ENCODE measurements around the gene PCK2.
"Not testable (repeated sequence)": the region's sequence is repeated elsewhere in the genome, so short reads cannot be mapped to it uniquely, and the experiment has no call there.

PCK2 gene

DNA sequence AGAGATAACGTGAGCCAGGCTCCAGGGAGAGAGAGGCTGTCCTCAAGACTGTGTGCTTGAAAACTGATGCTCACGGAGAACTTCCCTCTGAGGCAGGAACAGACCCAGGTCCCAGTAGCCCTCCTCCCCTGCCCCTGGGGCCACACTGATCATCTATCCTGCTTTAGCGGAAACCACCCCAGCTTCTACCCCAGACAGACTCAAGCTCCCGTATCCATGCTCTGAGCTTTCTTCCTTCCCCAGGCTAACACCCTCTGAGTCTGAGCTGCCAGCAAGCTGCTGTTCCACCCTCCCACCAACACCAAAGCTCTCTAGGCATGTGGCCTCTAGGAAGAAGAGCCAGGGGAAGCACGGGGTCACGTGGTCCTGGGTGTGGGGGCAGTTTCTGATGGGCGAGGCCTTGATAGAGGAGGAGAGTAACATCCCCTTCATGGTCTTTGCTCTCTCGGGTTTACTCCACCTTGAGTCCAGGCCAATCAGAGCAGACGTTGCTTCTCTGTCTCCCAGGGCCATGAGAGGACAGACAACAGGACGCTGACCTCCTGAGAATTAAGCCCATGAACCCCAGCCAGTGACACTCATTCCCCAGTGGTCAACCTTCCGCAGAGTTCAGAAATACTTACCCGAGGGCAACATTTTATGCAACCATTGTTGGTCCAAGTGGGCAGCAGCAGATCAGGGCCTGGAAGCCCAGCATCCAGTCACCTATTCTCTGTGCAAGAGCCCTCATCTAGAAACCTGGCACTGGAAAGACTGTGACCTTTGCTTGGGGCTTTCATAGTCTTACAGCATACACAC is 1.4 kb downstream of the PCK2 start:
- peak; percentile 56 for DNase-seq (ENCODE audit: low spot score)

DNA sequence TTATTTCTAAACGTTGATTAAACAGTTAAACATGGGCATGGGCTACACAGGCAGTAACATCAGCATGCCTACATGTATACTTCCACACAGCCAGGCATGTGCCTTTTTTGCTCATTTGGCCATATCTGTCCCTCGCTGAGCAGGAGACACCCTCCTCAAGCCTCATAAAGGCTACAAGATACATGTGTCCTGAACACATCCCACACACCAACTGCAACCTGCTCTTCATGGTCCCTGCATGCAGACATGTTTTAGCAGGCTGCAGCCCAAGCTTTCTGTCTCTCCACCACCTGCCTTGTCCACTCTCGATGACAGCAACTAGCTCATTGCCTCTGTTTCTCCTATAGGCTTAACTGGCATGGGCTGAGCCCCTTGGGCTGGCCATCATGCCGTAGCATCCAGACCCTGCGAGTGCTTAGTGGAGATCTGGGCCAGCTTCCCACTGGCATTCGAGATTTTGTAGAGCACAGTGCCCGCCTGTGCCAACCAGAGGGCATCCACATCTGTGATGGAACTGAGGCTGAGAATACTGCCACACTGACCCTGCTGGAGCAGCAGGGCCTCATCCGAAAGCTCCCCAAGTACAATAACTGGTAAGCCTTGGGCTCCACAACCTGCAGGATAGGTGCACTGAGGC is 2.6 kb downstream of the PCK2 start:
- DNase-seq (ENCODE audit: low spot score), result no peak

DNA sequence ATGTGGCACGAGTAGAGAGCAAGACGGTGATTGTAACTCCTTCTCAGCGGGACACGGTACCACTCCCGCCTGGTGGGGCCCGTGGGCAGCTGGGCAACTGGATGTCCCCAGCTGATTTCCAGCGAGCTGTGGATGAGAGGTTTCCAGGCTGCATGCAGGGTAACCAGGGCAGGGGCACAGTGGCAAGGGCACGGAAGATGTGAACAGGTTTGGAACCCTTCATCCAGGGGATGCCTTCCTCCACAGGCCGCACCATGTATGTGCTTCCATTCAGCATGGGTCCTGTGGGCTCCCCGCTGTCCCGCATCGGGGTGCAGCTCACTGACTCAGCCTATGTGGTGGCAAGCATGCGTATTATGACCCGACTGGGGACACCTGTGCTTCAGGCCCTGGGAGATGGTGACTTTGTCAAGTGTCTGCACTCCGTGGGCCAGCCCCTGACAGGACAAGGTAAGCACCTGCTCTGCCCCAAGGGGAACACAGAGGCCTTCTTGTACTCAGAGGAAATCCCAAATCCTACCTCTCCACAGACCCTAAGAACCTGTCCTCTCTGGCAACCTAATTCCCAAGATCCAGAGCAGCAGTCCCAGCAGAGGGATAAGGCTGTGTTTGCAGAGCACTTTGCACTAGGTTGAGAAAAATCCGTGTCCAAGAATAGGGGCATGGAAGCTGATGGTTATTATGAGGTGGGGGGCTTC is 4.3 kb downstream of the PCK2 start:
- no peak for DNase-seq (ENCODE audit: low spot score)

DNA sequence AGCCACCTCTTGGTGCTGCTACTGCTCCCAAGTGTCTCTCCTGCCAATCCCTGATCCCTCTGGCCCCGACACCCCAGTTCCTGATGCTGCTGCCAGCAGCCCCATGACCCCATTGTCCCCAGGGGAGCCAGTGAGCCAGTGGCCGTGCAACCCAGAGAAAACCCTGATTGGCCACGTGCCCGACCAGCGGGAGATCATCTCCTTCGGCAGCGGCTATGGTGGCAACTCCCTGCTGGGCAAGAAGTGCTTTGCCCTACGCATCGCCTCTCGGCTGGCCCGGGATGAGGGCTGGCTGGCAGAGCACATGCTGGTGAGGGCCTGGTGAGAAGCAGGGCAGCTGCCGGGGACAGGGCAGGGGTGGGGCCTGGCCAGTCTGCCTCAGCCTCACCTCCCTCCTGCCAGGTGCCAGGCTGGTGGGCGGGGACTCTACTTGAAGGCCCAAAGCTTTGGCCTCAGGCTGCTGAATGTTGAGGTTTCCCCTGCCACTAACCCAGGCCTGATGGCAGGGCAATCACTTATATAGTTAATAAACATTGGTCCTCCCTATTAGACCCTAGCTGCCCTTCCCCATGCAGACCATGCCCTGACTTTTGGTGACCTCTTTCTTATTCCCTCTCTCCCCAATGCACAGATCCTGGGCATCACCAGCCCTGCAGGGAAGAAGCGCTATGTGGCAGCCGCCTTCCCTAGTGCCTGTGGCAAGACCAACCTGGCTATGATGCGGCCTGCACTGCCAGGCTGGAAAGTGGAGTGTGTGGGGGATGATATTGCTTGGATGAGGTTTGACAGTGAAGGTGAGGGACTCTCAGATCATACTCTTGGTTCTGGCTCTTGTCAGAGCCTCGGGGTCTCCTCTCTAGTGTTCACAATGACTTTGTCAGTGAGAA is 5.1 kb downstream of the PCK2 start:
- DNase-seq (ENCODE audit: low spot score), result no peak

DNA sequence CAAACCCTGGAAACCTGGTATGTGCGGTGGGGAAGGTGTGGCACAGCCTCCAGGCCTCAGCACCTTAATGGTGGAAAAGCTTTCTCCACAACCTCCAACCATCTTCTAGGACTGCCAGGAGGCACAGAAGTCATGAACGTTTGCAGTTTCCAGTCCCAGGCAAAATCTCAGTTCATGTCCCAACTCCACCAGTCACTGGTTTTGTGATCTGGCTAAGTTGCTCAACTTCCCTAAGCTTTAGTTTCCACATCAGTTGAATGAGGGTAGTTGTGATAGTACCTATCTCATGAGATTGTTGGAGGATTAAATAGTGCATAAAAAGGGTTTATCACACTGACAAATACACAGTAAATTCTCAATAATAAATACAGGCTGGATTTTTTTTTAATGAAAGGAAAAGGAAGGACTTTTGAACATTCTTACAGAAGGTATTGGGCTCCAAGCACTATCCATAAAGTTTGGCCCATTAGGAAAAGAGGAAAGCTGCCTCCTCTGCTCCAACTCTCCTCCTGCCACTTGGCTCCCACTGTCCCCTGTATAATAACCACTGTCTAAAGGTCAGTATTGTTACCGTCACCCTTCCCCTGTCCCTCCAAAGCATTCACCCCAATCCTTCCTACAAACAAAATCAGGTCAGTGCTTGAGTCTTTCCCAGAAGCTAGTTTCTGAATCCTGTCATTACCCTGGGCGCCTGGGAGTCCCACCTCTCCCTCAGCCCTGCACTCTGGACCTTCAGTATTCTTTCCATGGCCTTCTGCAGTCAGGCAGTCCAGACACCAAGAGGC is 6.3 kb downstream of the PCK2 start:
- DNase-seq (ENCODE audit: low spot score), result no peak

DNA sequence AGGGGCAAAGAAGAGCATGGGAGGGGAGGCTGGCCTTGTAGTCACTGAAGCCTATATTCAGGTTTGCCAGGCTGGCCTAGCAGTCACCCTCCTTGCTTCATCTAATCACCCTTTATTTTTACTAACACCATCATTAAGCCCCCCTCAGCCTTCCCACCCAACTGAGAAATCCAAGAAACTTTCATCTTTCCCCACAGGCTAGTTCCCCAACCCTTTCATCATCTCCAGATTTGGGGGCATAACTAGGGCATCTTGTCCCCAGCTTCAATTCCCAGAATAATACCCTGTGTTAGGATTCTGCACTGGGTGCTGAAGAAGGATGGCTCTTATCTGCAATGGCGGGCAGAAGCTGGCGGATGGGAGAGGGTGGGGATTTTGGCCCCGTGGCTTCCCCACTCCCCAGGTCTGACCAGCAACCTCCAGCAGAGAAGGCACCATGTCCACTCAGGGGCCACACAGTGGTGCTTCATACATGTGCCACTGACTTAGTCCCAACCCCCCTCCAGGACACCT is 6.9 kb downstream of the PCK2 start:
- no peak for DNase-seq (ENCODE audit: low spot score)

DNA sequence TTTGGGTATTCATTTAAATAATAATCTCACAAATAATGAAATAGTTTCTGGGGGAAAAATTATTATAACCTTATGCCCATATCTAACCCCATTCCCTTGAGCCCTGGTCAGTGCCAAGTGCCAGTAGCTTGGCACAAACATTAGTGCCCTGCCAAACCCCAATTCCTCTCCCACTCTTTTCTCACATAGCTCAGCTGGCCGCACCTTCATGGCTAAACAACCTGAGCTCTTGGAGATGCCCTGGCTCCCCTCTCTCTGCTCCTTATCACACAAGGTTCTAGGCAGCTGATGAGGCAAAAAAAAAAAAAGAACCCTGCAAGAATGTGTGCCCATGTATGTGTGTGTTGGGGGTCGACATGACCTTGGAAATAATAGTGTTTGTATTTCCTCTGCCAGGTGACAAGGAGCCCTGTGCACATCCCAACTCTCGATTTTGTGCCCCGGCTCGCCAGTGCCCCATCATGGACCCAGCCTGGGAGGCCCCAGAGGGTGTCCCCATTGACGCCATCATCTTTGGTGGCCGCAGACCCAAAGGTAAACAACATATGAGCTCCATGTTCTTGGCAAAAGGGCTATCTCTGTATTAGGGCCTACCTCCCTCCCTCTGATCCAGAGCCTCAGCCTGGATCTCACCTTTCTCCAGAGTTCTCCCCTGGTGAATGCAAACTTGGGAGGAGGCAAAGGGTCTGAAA is 8.4 kb downstream of the PCK2 start:
- DNase-seq (ENCODE audit: low spot score), result no peak

DNA sequence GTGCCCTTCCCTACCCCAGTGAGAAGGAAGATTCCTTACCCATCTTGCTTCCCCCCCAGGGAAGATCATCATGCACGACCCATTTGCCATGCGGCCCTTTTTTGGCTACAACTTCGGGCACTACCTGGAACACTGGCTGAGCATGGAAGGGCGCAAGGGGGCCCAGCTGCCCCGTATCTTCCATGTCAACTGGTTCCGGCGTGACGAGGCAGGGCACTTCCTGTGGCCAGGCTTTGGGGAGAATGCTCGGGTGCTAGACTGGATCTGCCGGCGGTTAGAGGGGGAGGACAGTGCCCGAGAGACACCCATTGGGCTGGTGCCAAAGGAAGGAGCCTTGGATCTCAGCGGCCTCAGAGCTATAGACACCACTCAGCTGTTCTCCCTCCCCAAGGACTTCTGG is 9.3 kb downstream of the PCK2 start:
- no peak for DNase-seq (ENCODE audit: low spot score)

DNA sequence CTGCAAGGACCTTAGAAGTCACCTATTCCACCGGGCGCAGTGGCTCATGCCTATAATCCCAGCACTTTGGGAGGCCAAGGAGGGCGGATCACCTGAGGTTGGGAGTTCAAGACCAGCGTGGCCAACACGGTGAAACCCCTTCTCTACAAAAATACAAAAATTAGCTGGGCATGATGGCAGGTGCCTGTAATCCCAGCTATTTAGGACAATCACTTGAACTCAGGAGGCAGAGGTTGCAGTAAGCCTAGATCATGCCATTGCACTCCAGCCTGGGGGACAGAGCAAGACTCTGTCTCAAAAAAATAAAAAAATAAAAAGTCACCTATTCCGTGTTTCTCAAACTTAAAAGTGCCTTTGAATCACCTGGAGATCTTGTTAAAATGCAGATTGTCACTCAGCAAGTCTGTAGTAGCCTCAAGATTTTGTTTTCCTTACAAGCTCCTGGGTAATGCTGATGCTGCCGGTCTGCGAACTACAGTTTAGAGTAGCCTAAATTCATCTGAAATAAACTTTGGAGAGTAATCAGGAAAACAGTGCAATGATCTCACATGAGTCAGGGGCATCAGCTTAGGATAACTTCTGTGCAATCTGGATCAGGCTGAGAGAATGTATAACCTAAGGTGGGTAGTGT is 11.6 kb downstream of the PCK2 start:
- not testable (repeated sequence) for DNase-seq (ENCODE audit: low spot score)

DNA sequence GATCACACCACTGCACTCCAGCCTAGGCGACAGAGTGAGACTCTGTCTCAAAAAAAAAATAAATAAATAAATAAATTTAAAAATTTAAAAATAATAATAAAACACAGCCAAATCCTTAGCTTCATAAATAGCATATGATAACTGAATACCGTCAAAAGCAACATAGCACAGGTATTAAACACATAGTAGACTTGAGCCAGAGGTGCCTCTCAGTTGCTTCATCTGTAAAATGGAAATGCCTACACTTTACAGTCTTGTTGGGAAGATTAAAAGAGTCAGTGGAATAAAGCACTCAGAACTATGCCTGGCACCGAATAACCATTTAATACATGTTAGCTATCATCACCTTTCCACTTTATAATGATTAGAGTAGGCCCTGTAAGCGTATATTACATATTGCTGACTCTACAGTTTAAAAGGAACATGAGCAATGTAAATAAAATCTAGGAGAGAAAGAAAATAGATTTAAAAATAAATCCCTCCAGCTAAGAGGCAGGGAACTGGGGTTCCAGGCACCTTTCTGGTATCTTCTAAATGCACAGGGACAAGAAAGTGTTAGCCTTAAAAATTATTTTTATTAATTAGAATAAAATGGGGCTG is 12.7 kb downstream of the PCK2 start:
- DNase-seq (ENCODE audit: low spot score), result no peak

DNA sequence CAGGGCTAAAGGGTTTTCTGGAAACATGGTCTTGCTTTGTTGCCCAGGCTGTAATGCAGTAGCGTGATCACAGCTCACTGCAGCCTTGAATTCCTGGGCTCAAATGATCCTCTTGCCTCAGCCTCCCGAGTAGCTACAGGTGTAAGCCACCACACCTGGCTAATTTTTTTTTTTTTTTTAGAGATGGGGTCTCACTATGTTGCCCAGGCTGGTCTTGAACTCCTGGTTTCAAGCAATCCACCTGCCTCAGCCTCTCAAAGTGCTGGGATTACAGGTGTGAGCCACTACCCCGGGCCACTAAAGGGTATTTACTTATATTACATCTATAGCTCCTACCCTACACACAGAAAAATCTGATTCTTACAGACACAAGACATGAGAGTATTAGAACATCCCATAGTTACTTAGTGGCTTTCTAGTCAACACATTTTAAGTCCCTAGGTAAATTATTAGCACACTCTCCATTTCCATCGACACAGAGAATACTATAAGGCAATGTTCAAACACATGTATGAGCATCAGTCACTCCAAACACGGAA is 14.3 kb downstream of the PCK2 start:
- no peak for DNase-seq (ENCODE audit: low spot score)

DNA sequence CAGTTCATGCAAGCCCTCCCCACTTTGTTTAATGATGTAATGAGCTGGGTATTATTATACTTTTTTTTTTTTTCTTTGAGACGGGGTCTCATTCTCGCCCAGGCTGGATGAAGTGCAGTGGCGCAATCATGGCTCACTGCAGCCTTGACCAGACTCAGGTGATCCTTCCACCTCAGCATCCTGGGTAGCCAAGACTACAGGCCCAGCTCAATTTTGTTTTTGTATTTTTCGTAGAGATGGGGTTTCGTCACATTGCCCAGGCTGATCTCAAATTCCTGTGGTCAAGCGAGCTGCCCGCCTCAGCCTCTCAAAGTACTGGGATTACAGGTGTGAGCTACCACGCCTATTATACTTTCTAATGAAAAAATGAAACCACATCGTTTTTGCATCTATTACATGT is 15.9 kb downstream of the PCK2 start:
- no peak for DNase-seq (ENCODE audit: low spot score)

DNA sequence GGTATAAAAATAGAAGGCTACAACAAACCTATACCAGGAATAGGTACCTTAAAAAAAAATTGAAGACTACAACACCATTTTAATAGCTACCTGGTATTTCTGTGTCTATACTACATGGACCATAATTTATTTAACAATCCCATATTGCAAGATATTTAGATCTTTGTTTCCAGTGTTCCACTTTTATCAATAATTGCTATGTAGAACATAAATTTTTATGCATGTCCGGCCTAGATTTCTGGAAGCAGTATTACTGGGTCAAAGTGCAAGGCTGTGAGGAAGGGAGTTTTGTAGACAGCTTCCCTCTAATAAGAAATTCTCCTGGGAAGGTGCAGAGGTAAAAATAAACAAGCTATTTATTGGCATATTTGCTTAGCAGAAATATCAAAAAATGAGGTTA is 16.4 kb downstream of the PCK2 start:
- DNase-seq (ENCODE audit: low spot score), result no peak

DNA sequence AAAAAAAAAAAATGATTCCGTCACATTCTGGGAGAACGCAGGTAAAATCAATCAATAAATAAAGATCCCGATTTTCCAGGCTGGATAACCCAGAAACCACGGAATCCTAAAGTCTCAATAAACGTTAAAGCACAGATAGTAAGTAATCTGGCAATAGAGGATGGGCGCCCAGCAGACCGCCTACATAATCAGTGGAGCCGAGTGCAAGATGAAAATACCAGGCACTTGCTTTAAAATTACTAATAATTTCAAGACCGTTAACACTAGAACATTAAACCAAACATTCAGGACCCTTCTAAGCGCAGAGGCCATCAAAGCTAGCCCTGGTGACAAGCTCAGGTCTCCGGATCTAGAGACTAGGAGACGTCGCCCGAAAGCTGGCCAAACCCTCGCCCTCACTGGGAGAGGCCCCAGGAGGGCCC is 19.3 kb downstream of the PCK2 start:
- DNase-seq (ENCODE audit: low spot score), result peak; percentile 18

DNA sequence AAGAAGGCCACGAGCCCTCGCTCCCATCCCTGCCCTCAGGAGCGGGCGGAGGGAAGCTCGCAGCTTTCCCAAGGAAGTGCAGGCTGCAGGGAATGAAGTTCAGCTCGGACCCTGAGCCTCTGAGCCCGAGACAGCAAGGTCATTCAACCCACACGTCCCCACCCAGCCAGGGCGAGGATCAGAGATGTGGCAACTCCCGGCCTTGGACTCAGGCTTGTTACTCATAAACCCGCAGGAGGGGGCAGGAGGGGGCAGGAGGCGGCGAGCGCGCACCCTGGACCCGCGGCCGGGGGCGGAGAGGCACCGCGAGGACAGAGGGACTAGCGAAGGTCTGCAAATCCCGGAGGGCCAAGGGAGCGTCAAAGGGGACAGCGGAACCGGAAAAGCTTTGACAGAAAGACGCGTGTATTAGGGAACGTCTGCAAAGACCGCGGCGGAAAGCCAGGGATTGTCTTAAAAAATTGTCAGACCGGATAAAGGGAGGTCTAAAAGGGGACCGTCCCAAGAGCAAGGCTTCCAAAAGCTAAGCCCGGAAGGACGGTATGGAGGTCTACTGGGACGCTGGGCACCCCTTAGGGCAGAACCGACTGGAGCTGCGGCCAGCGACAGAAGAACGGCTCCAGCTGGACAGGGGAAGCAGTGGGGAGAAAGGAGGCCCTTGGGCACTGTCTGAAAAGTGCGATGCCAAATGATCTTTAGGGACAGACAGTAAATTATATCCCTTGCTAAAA is 19.9 kb downstream of the PCK2 start:
- peak; percentile 85 for DNase-seq (ENCODE audit: low spot score)

DNA sequence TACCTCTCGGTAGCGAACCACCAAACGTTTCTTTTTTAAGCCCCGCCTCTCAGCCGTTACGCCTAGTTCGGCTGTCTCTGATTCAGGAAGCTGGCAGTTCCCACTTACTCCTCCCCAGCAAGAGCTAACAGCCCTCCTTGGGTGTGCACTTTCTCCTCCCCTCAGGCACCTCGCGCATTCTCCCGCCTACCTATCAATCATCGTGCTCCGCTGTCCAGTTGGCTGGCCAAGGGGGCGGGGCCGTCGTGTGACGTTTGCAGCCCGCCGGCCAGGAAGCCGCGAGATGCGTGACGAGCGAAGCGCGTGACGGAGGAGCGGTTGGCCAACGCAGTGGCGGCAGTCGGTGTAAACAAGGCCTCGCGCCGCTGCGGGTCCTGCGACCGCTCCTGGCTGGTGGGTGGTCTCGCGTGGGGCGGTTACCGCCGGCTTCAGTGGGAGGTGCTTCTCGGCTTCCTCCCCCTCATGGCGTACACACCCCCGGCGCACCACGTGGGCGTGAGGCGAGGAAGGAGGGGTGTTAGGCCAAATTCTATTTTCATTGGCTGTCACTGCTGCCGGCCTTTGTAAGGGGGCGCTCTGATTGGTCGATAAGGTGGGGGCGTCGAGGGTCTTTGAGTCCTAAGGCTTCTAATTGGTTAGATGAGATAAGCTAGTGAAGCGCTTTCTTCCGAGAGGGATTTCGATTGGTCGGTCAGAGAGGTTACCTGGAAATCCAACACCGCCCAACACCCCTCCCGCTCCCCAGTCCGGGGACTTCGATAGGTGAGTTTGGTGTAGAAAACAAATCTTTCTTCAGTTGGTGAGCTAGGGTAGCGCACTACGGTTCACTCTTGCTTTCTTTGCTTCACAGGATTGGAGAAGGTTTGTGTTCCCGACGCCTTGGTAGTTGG is 20.7 kb downstream of the PCK2 start, which contains the start of the genes DCAF11 and NRL:
Gene DCAF11, plus strand, starts transcription at position 246 of the 890 bp plus-strand sequence. CDS start 818 bp downstream, outside the sequence.
Gene NRL, minus strand, starts transcription at position 418 of the 890 bp plus-strand sequence. CDS start 32,101 bp downstream, outside the sequence.
- DNase-seq (ENCODE audit: low spot score), result peak; percentile 100

DNA sequence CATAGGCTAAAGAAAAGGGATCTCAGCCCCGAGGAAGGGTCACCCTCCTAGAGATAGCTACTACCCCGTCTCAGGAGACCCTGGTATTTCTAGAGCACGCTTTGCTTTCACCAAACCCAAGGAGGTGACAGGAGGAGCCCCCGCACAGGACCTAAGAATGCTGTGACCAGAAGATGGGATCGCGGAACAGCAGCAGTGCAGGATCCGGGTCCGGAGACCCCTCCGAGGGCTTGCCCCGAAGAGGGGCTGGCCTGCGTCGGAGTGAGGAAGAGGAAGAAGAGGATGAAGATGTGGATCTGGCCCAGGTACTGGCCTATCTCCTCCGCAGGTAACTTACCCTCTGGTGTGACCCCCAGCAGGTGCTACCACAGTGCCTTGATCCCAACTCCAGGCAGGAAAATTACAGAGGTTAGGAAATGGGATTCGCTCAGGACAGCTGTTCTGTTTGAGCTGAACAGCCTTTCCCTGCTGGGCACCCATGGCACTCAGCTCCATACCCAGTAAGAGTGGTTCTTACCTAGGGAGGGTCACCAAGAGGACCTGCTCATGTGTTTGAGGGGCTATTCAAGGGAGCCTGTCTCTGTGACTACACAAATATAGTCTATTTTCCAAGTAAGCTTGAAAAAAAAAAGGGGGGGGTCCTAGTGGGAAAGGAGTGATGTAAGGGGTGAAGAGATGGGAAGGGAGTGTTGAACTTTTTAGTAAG is 21.5 kb downstream of the PCK2 start:
- DNase-seq (ENCODE audit: low spot score), result no peak
